ENCODE results near the gene SHF.
"Not testable (repeated sequence)": the region's sequence is repeated elsewhere in the genome, so short reads cannot be mapped to it uniquely, and the experiment has no call there.

Gene SHF

DNA sequence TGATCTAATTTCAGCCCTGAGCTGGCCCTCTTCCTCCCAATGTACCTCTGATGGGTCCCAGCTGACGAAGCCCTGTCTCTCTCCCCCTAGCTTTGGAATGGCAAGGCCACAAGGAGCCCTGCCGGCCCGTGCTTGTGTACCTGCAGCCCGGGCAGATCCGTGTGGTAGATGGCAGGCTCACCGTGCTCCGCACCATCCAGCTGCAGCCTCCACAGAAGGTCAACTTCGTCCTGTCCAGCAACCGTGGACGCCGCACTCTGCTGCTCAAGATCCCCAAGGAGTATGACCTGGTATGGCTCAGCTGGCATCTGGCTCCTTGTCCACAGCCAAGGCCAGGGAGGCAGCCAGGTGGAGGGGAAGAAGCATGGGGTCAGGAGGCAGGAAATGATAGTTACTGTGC, 43.8 kb downstream of the SHF start:
- no peak for DNase-seq

- no peak for DNase-seq
Measured at GRCh38 chr15:45143056-45143455, 44.7 kb downstream of the SHF start.

DNA sequence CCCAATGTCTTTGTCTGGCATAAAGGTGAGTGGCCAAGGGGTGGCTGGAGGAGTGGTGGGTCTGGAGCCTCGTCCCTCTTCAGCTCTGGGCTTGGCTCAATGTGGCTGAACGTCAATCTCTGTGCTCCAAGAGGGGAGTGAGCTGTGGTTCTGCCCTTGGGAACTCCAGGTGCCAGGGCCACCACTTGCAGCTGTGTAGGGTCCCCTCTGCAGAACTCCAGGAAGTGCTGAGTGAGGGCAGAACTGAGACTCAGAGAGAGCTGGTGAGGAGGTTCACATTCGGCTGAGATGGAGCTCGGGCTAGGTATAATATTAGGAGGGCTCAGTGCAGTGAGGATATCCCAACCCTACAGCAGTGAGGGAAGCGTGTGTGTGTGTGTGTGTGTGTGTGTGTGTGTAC, 46.4 kb downstream of the SHF start:
- DNase-seq: no peak

DNA sequence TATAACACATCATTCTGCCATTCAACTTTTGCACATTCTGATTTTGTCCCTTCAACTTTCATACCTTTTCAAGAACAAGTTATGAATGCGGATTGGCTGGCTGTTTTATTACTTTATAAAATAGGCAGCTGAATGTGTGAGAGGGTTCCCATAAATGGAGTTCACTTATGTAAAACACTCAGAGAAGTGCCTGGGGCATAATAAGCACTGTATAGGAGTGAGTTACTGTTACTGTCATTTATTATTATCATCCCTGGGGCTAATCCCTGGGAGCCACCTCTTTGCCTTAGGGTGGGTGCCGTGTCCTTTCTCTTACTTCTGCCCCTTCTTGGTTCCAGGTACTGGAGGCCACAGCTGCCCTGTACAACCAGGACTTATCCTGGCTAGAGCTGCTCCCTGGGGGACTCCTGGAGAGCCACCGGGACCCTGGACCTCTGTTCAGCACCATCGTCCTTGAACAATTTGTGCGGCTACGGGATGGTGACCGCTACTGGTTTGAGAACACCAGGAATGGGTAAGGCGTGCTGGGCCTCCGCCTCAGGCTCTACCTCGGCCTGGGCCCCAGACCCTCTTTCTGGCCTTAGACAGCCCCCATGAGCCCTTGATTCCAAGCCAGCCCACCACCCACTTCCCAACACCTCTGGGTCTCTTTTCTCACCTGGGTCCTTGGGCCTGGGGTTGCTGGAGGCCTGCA, 47.1 kb downstream of the SHF start:
- no peak for DNase-seq

DNA sequence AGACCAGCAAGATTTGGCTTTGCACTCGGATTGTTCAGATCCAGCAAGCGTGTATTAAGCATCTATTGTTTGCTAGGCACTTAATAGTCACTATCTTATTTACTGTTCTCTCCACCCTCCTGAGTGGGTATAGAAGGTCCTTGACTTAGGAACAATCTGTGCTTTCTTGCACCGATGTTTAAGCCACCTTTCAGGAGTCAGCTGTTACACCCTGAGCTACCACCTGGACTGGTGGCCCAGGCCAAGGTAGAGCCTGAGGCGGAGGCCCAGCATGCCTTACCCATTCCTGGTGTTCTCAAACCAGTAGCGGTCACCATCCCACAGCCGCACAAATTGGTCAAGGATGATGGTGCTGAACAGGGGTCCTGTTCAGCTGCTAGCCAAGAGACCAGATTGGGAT, 48.0 kb downstream of the SHF start:
- DNase-seq: no peak

DNA sequence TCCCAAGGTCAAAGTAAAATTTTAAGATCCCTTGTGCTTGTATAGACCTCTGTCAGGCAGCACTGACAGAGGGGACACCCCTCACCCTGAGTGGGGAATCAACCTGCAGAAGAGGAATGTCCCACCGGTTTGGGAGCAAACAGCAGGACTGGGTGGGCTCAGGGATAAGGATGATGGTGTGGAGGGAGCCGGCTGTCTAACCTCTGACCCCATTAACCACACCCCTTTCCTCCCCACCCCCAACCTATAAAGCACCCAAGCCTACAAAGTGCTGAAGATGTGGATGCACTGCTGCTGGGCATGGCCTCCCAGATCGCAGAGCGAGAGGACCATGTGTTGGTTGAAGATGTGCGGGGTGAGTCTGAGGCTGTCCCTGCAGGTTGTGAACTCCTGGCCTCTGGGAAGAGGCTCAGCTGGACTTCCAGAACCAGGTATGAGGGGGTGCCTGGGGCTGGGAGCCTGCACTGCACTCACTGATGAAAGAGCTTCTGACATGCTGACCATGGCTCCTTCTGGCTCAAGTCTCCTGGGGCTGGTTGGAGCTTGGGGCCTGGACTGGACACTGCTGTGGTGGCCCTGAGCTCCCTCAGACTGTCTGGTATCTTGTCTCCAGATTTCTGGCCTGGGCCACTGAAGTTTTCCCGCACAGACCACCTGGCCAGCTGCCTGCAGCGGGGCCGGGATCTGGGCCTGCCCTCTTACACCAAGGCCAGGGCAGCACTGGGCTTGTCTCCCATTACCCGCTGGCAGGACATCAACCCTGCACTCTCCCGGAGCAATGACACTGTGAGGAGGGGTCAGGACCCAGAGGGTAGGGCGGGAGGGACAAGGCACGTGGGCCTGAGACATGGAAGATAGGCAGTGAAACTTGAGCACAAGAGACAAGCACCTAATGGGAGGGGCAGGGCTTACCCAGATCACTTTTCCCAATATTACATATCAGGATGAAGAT, 48.7 kb downstream of the SHF start:
- DNase-seq: no peak

GRCh38 chr15:45137703-45138102, 50.1 kb downstream of the SHF start:
- DNase-seq: no peak

GRCh38 chr15:45136378-45136764, 51.4 kb downstream of the SHF start:
- DNase-seq: no peak

- DNase-seq: not testable (repeated sequence)
Measured at GRCh38 chr15:45135705-45136377, 51.9 kb downstream of the SHF start.

- DNase-seq: peak in 1 of 2 experiments; percentile 46
Measured at GRCh38 chr15:45134682-45135604, 52.8 kb downstream of the SHF start.

- DNase-seq: no peak
Measured at GRCh38 chr15:45134046-45134445, 53.7 kb downstream of the SHF start.

- DNase-seq: no peak
Measured at GRCh38 chr15:45133561-45133920, 54.2 kb downstream of the SHF start.

DNA sequence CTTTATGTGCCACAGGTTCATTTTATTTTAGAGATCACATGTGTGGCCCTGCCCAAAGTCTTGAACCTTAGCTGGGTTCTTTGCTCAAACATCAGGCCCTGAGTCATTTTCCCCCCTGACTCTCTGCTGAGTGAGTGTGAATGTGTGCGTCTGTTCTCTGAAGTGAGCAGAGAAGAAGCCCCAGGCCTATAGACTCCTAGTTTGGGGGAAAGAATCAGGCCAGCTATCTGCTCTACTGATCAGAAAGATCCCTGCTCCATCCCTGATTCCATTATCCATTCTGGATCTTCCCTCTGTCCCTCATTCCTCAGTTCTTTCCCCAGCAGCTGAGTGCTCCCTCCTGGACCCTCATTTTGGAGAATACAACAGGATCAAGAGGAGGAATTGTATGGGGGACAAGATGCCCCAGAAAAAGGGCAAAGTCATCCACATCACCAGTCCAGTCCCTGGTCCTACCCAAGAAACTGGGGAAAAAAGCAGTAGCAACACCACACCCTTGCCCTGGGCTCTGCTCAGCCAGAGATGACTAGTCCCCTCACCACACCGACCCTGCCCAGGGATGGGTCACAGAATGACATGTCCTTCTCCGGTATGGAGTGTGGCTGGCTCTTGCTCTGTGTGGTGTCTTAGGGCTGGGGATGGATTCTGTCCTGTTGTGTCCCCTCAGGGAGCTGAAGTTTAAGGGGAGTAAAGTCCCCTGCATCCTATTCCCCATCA, 54.8 kb downstream of the SHF start:
- DNase-seq: no peak

DNA sequence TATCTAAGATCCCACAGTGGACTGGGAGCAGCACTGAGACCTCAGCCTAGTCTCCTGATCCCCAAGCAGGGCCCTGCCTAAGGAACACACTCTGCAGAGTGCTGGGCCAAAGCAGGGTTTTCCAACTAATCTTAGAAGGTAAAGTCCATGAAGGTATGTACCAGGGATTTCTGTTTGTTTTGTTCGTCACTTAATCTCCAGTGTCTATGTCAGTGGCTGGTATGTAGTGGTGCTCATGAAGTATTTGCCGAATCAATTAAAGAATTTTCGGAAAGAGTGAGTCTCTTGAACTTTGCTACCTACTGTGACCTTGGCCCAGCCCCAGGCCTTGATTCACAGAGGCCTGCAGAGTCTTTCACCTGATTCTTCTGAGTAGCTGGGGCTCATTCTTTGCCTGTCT, 56.3 kb downstream of the SHF start:
- DNase-seq: no peak

GRCh38 chr15:45130291-45131000, 57.3 kb downstream of the SHF start:
- DNase-seq: no peak

GRCh38 chr15:45129651-45130129, 58.1 kb downstream of the SHF start, which contains the start of the genes DUOX1 and DUOXA1:
Gene DUOX1, plus strand, starts transcription at chr15:45129994. Its CDS starts 1,973 bp downstream, at chr15:45131967.
Gene DUOXA1, minus strand, starts transcription at chr15:45129879. Its CDS starts 6,865 bp downstream, at chr15:45123014.
- peak; percentile 37 for DNase-seq

- no peak for DNase-seq
Measured at GRCh38 chr15:45128971-45129639, 58.7 kb downstream of the SHF start.

DNA sequence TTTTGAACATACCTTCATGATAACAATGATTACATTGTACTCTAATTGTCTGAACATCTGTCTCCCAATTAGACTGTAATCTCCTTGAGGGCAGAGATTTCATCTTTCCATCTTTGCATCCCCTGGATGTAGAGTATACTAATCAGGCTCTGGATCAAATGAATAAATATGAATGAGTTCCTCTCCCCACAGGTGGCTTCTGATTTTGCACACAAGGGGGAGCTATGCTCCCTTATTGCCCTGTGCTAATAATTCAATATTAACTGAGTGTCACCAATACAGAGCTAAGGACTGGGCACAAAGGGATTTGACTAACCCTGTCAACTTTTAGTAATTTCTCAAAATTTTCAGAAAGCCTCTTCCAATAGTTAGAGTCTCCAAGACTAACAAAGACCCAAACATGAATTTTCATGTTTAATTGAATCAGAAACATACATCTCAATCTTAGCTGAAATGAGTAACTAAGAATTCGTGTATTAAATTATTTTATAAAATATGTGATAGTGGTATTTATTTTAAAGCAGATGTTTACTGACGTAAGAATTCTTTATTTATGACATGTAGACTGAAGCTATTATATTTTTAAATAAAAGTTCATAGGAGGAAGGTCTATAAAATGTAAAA, 61.1 kb downstream of the SHF start:
- DNase-seq: peak; percentile 34 to 48

- no peak for DNase-seq
Measured at GRCh38 chr15:45123397-45123796, 64.4 kb downstream of the SHF start.

- DNase-seq: no peak
Measured at GRCh38 chr15:45122719-45123118, 65.0 kb downstream of the SHF start.
